HG03196 (cell line): ENCODE measurements around the gene SHTN1.

Experiments
- ATAC-seq: cut with Tn5 transposase; IDR thresholded peaks from one replicate; pipeline ENCODE4 v1.9.1; 2021; ENCODE audit not compliant: unreplicated experiment

Gene SHTN1

DNA sequence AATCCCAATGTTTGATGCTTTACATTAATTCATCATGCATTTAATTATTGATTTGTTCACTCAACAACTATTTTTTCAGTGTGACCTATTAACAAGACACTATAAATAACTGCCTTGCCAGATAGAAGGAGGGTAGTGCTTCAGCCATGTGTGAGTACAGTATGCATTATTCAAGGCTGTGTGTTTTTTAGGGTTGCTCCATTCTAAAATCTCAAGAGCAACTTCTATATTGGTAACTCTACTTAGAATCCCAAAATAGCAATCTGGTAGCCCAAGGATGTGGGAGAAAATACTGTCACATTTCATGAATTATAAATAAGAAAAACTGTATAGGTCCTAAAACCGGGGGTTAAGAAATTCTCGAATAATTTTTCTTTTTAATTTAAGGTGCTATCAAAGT is 85.8 kb downstream of the SHTN1 start:
- no peak for ATAC-seq

GRCh38 chr10:116918583-116918982 is 86.4 kb downstream of the SHTN1 start:
- ATAC-seq, result no peak

GRCh38 chr10:116917481-116917880 is 87.5 kb downstream of the SHTN1 start:
- ATAC-seq, result no peak

DNA sequence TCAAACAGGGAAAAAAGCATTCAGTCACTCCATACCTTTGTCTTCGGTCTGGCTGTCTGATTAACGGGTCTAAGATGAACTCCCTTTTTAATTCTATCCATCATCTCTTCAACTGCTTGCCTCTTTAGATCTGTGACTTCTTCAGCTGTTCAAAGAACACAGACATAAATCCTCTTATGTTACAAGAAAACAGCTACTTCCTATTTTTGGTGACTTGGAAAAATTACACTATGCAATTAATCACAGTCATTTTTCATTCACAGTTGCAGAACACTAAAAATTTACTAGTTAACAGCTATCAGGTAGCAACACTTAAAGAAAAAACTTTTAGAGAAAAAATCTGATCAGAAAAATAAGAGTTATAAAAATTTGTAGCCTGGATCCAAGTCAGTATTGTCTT is 89.6 kb downstream of the SHTN1 start:
- no peak for ATAC-seq

- no peak for ATAC-seq
Observed at GRCh38 chr10:116913695-116914094, 91.3 kb downstream of the SHTN1 start.

DNA sequence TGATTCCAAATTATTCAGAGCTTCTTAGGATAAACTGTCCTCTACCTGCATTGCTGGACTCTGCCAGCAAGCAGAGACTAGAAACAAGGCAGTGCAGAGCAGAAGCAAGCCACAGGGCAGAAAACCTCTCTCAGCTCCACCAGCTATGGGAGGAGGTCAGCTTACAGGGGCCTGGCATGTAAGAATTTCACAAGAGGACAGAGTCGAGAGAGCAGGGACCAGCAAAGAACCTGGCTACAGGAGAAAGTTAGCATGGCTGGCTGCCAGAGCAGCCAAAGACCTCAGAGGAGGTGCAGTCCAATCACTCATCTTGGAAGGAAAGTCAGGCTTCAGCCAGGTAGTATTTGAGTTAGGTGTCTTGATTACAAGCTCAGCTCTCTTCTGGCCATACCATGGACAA is 92.8 kb downstream of the SHTN1 start:
- ATAC-seq, result no peak

GRCh38 chr10:116910910-116911309 is 94.1 kb downstream of the SHTN1 start:
- no peak for ATAC-seq

- no peak for ATAC-seq
Observed at GRCh38 chr10:116909307-116909706, 95.7 kb downstream of the SHTN1 start.

- ATAC-seq, result no peak
Observed at GRCh38 chr10:116907245-116907987, 97.6 kb downstream of the SHTN1 start.

- ATAC-seq, result no peak
Observed at GRCh38 chr10:116905845-116906210, 99.2 kb downstream of the SHTN1 start.

DNA sequence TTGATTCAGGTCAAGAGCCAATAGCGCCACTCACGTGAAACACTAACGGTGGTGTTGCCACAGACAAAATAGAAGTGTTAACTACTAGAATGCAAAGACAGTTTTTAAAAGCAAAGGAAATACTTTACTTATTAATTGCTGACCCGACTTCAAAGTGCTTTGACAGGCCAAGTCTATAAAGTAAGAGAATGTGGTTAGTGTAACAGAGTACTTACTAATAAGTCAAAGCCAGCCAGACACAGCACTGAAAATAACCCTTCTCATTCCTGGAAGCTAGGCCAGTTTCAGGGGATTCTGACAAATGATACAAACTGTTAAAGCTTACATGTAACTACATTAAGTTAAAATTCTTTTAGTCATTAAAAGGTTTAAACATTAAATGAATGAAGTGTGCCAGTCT is 105.4 kb downstream of the SHTN1 start:
- no peak for ATAC-seq

- no peak for ATAC-seq
Observed at GRCh38 chr10:116893686-116894037, 111.3 kb downstream of the SHTN1 start.

- ATAC-seq, result no peak
Observed at GRCh38 chr10:116892907-116893685, 111.9 kb downstream of the SHTN1 start.

DNA sequence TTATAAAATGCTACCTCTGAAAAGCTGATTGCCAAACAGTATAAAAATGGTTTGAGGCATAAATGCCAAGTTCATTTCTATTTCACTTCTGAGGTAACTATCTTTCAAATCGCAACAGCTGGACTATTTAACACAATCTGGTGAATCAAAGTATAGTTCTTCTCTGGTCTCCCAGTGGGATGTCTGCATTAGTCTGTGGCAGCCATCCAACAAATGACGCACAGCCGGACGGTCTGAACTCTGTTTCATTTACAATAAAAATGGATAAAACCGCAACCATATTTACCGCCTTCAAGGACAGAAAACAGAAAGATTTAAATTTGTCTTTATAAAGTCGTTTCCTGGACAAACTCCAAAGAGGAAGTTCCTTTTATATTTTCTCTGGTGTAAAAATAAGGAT is 113.8 kb downstream of the SHTN1 start:
- ATAC-seq, result no peak

GRCh38 chr10:116889066-116889465 is 115.9 kb downstream of the SHTN1 start:
- ATAC-seq, result no peak

GRCh38 chr10:116888380-116889055 is 116.5 kb downstream of the SHTN1 start:
- no peak for ATAC-seq

DNA sequence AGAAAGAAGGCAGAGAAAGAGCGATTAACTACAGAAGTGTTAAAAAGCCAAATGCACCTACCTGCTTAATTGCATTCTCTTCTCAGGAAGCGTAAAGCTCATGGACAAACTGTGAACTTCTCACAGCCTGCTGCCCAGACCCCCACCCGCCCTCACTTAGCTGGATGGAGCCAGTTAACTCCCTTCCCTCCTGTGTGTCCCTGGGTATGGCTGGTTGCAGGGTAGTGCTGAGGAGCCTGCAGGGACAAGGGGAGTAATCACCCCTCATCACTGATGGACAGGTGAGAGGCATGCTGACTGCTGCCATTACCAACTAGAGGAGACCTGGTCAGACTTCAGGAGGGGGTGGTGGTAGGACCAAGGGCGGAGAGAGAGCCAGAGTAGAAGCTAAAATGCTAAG is 118.2 kb downstream of the SHTN1 start:
- no peak for ATAC-seq

DNA sequence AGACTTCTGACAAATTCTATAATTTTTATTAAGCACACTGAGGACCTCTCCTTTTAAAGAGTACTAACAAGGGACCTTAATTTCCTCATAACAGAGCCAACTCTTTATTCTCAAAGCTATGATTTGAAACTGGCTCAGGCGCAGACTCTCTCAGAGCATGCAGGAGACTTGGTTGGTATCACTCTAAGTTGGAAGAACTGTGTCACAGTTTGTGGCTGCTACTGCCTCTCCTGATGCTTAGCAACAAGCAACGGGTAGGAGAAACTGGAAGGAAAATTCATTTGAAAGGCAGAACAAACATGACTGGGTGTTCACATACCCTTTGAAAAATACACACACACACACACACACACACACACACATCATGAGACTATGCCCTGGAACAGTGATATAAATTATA is 122.3 kb downstream of the SHTN1 start:
- ATAC-seq, result no peak

GRCh38 chr10:116880716-116881482 is 124.1 kb downstream of the SHTN1 start:
- no peak for ATAC-seq

GRCh38 chr10:116879817-116880216 is 125.2 kb downstream of the SHTN1 start:
- no peak for ATAC-seq

DNA sequence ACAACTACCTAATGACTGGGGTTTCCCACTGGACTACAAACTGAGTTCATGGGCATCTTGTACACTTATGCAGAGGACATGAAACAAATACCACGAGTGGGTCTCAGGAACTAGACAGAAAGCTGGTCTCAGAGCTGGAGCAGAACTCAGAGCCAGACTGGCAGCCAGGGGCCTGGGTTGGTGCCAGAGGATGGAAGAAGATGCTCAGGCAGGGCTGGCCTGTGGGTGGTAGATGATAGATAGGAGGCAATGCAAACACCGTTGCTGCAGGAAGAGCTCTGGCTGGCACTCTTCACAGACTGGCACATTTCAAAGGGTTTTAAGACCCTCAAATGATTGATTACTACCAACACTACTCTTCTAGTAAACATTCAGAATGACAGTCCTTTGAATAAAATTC is 126.9 kb downstream of the SHTN1 start:
- ATAC-seq, result no peak
